Measurements from ENCODE around the gene PRR12.

- TF ChIP-seq CTCF (IDR thresholded peaks at IDR 0.05): no peak
- no peak for TF ChIP-seq POLR2A (IDR thresholded peaks at IDR 0.05)
- no peak for TF ChIP-seq POLR2AphosphoS5 (IDR thresholded peaks at IDR 0.05; ENCODE audit: insufficient read depth in 1 of 2, low read depth in 1 of 2)
These were observed 41.6 kb downstream of the PRR12 start for GRCh38 chr19:49632576-49632975.

Data from vagina (tissue), 2 donors.